NCI-H2227 treated with DMSO at 0.1 percent for 48 hours (cell line): Measurements from ENCODE around the gene BCL2A1.
"Not testable (repeated sequence)": the region's sequence is repeated elsewhere in the genome, so short reads cannot be mapped to it uniquely, and the experiment has no call there.

Experiments
- DNase-seq: peaks from one replicate; lab custom pipeline; 2025; lab: John Stamatoyannopoulos, UW

The BCL2A1 gene

GRCh38 chr15:79970624-79971434 lies at the start of gene BCL2A1:
TSS of gene BCL2A1 (minus strand) at chr15:79971196. CDS start at chr15:79971119, 77 bp downstream.
- DNase-seq, result no peak

- no peak for DNase-seq
Measured at GRCh38 chr15:80020731-80021130, 49.7 kb upstream of the BCL2A1 start.

GRCh38 chr15:80020149-80020548 lies 49.2 kb upstream of the BCL2A1 start:
- DNase-seq, result not testable (repeated sequence)

GRCh38 chr15:80019168-80019745 lies 48.3 kb upstream of the BCL2A1 start:
- no peak for DNase-seq

GRCh38 chr15:80017139-80017538 lies 46.1 kb upstream of the BCL2A1 start:
- not testable (repeated sequence) for DNase-seq

- DNase-seq, result not testable (repeated sequence)
Measured at GRCh38 chr15:80016506-80016905, 45.5 kb upstream of the BCL2A1 start.

DNA sequence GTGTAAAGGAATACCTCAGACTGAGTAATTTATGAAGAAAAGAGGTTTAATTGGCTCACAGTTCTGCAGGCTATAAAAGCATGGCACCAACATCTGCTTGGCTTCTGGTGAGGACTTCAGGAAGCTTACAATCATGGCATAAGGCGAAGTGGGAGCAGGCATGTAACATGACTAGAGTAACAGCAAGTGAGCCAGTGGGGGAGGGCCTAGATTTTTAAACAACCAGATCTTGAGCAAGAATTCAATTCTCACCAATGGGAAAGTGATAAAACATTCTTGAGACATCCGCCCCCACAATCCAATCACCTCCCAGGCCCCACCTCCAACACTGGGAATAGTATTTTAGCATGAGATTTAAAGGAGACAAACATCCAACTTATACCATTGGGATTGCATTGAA lies 44.2 kb upstream of the BCL2A1 start:
- no peak for DNase-seq

DNA sequence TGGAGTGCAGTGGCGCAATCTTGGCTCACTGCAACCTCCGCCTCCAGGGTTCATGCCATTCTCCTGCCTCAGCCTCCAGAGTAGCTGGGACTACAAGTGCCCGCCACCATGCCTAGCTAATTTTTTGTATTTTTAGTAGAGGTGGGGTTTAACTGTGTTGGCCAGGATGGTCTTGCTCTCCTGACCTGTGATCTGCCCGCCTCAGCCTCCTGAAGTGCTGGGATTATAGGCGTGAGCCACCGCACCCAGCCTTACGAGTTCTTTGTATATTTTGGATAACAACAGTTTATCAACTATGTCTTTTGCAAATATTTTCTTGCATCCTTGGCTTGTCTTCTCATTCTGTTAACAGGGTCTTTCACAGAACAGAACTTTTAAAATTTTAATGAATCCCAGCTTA lies 43.2 kb upstream of the BCL2A1 start:
- not testable (repeated sequence) for DNase-seq

- DNase-seq, result no peak
Measured at GRCh38 chr15:80012060-80012726, 41.2 kb upstream of the BCL2A1 start.

GRCh38 chr15:80011596-80011995 lies 40.6 kb upstream of the BCL2A1 start:
- DNase-seq, result no peak

GRCh38 chr15:80011041-80011523 lies 40.1 kb upstream of the BCL2A1 start:
- not testable (repeated sequence) for DNase-seq

- no peak for DNase-seq
Measured at GRCh38 chr15:80010131-80010673, 39.2 kb upstream of the BCL2A1 start.

- no peak for DNase-seq
Measured at GRCh38 chr15:80007532-80007931, 36.5 kb upstream of the BCL2A1 start.

DNA sequence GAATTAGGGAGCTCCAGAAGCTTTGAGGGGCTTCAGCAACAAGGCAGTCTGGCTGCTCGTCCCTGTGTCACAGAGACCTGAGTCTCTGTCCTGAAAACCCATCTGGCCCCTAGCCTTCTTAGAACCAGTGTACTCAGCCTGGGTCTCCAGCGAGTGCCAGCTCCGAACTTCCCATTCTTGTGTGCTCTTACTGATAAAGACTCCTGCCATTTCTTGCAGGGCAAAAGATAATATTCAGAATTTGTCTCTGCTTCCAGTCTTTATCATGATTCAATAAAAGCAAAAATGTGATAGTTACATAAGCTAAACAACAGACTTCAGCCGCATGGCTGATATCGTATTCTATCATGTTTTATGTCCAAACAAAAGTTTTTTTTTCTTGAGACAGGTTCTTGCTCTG lies 36.0 kb upstream of the BCL2A1 start:
- no peak for DNase-seq

DNA sequence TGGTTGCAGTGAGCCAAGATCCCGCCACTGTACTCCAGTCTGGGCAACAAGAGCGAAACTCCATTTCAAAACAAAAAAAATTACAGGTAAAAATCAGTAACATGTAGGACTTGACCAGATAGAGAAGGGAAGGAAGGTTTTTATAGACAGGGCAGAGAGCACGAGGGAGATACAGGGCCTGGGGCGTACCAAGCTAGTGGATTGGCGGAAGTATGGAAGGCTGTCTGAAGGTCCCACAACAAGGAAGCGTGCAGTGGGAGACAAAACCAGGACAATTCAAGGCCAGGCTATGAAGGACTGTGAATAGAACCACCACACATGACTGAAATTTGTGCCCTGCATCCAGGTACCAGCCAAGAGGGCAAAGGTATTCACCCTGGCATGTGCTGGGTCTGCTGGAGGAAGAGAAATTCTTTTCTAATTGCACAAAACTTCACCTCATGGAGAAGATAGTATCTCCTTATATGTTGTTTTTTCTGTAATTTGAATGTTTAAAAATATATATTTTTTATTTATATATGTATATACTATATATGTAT lies 33.0 kb upstream of the BCL2A1 start:
- DNase-seq, result no peak

DNA sequence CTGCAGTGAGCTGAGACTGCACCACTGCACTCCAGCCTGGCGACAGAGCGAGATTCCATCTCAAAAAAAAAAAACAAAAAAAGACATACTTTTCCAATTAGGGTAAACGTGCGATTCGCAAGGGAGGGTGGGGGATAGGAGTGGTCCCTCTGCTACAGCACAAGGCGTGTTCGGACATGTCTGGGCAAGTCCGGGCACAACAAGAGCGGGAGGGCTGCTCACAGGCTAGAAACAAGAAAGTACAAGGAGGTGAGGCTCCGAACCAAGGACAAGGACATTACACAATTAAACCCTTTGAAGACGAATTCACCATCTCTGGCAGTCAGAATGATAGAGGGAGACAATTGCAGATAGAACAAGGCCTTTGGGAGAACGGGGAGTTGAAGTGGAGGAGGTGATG lies 32.2 kb upstream of the BCL2A1 start:
- no peak for DNase-seq

- no peak for DNase-seq
Measured at GRCh38 chr15:80002267-80002666, 31.3 kb upstream of the BCL2A1 start.

- no peak for DNase-seq
Measured at GRCh38 chr15:79994615-79995014, 23.6 kb upstream of the BCL2A1 start.

- no peak for DNase-seq
Measured at GRCh38 chr15:79991826-79992225, 20.8 kb upstream of the BCL2A1 start.

- no peak for DNase-seq
Measured at GRCh38 chr15:79990997-79991334, 20.0 kb upstream of the BCL2A1 start.

DNA sequence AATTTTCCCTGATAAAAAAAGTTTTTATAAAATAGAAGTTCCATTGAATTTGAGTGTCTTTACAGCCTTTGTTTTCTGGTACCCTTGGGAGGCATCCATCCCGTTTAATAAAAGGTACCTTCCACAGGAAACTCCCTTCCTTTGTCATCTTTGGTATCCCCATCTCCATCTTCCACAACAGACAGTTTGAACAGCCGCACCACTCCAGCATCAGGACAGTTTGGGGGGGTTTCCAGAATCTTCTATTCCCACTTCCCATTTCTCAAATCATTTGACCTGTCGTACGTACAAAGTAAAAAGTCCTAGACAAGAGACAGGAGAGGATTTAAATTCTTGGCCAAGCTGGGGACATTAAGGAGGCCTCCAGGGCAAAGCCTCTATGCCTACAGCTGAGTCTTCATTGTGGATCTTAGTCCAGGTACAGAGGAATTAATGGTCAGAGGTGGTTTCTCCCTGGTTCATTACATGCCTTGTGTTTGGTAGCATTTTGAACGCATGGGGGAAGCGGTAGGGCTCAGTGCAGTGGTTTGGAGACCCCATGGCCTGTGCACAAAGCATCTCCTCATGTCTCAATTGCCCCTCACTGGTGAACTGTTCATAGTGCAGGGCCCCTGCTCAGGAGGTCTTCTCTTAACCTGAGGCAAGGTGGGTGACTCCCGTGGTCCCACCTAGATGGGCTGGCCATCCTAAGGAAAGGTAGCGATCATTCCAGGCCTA lies 19.4 kb upstream of the BCL2A1 start:
- DNase-seq, result no peak

DNA sequence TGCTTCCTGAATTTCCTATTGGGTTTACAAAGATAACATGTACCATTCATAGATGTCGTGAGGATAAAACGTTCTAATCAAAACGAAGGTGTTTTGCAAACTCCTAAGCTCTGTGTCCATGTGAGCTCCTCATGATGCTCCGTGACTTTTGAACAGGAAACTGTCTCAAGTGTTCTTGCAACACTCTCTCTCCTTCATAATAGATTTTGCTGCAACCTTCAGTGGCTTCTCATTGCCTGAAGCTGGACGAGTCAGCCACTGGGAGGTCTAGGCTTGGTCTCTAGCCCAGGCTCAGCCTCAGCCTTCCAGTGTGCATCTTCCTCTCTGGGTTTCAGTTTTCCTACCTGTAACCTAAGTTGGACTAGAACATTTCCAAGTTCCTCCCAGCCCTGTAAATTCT lies 18.7 kb upstream of the BCL2A1 start:
- DNase-seq, result no peak
